Natural killer cell treated with Interleukin-12 subunit alpha and Interleukin-12 subunit beta and Interleukin-15 and Interleukin-18, amount 100 ng/mL, for 72 hours (primary cell): Measurements from ENCODE around the gene ZNF431. TPM values are rescaled to one million over a fixed set of nuclear protein-coding genes. Genes with fewer than 3 reads are reported as not detected.

Experiments used
- total RNA-seq, 2 donors: library from RNA; stranded (reverse); gene quantifications; one replicate each; pipeline ENCODE4 v1.2.3, GENCODE V29; 2022

Gene ZNF431
- total RNA-seq, 2 donors from 2014 or later = 22.2 to 33.6 TPM

Other genes with a start within 250 kb of the ZNF431 start
- gene ZNF85, start 218.8 kb upstream of the ZNF431 start, total RNA-seq = 10 to 100 TPM; 11.0 to 12.6 TPM
- gene ZNF430, start 121.4 kb upstream of the ZNF431 start, total RNA-seq = 10 to 100 TPM; 27.2 to 40.2 TPM
- gene ZNF714, start 59.8 kb upstream of the ZNF431 start, total RNA-seq = 10 to 100 TPM; 16.9 to 30.1 TPM
- gene ZNF708, start 187.4 kb downstream of the ZNF431 start, total RNA-seq = 10 to 100 TPM; 15.7 to 19.6 TPM
- gene ZNF738, start 217.0 kb downstream of the ZNF431 start, total RNA-seq = 10 to 100 TPM in 1 of 2 donors, 1 to 10 TPM in 1; 9.7 to 17.2 TPM